Keratinocyte (primary cell): Measurements from ENCODE around the gene FHL1. TPM values are rescaled to one million over a fixed set of nuclear protein-coding genes. Genes with fewer than 3 reads are reported as not detected.

Experiments
- DNase-seq: peaks from one replicate; pipeline ENCODE4 v3.0.0-alpha.2; 2011; ENCODE audit warnings: low read depth, missing footprints, low spot score
- FAIRE-seq: peaks from 2 replicates; lab custom pipeline; 2011; peaks lifted over from hg19 to GRCh38; lab: Jason Lieb, UNC
- H2AFZ ChIP-seq: 2 replicates; pipeline ENCODE4 v1.6.0; 2012; ENCODE audit warnings: low read length, control low read depth, inconsistent platforms; ENCODE audit not compliant: control insufficient read depth
- H3K27ac ChIP-seq: 2 replicates; pipeline ENCODE4 v1.5.1; 2011; ENCODE audit warnings: low read length; ENCODE audit not compliant: control insufficient read depth, insufficient read depth
- H3K27me3 ChIP-seq: 3 replicates; pipeline ENCODE4 v1.6.0; 2011; ENCODE audit warnings: low read length; ENCODE audit not compliant: control insufficient read depth, insufficient read depth; ENCODE audit errors: extremely low read depth
- H3K36me3 ChIP-seq, 2 experiments: 2 replicates in 1 of 2; 3 replicates in 1 of 2; pipeline ENCODE4 v1.5.1; 2011; ENCODE audit warnings: low read length in 2 of 2, mild to moderate bottlenecking in 1 of 2; ENCODE audit not compliant: control insufficient read depth in 2 of 2, insufficient read depth in 2 of 2; ENCODE audit errors: extremely low read depth in 1 of 2
- H3K4me1 ChIP-seq: 3 replicates; pipeline ENCODE4 v1.5.1; 2011; ENCODE audit warnings: low read length; ENCODE audit not compliant: control insufficient read depth, insufficient read depth; ENCODE audit errors: extremely low read depth
- H3K4me2 ChIP-seq: 3 replicates; pipeline ENCODE4 v1.6.0; 2011; ENCODE audit warnings: low read depth, low read length; ENCODE audit not compliant: control insufficient read depth, insufficient read depth; ENCODE audit errors: extremely low read depth
- H3K4me3 ChIP-seq, 3 experiments: fragments of 200-600 bp in 1 of 3; sonication (generic) in 1 of 3; 2 replicates in 2 of 3; 3 replicates in 1 of 3; pipeline ENCODE4 v1.5.1; 2011 to 2016; ENCODE audit warnings: low read length in 3 of 3, mild to moderate bottlenecking in 3 of 3, control low read depth in 2 of 3, inconsistent platforms in 1 of 3, low read depth in 1 of 3, mixed read lengths in 1 of 3, mixed run types in 1 of 3, moderate library complexity in 1 of 3; ENCODE audit not compliant: control insufficient read depth in 2 of 3, insufficient read depth in 2 of 3; ENCODE audit errors: extremely low read depth in 1 of 3
- H3K79me2 ChIP-seq: 2 replicates; pipeline ENCODE4 v1.6.0; 2012; ENCODE audit warnings: low read length; ENCODE audit not compliant: control insufficient read depth, insufficient read depth
- H3K9ac ChIP-seq: 3 replicates; pipeline ENCODE4 v1.6.0; 2011; ENCODE audit warnings: low read length; ENCODE audit not compliant: control insufficient read depth, insufficient read depth; ENCODE audit errors: extremely low read depth
- H3K9me1 ChIP-seq: 3 replicates; pipeline ENCODE4 v1.6.0; 2011; ENCODE audit warnings: low read length; ENCODE audit not compliant: control insufficient read depth, insufficient read depth; ENCODE audit errors: extremely low read depth
- H3K9me3 ChIP-seq: 2 replicates; pipeline ENCODE4 v1.5.1; 2012; ENCODE audit warnings: low read depth, low read length; ENCODE audit not compliant: control insufficient read depth
- H4K20me1 ChIP-seq: 3 replicates; pipeline ENCODE4 v1.6.0; 2011; ENCODE audit warnings: low read length; ENCODE audit not compliant: control insufficient read depth, insufficient read depth; ENCODE audit errors: extremely low read depth
- EZH2 ChIP-seq: IDR thresholded peaks from one replicate; pipeline ENCODE4 v1.6.1; 2012; ENCODE audit warnings: inconsistent platforms, mild to moderate bottlenecking, low read length, moderate library complexity
- dilution Hi-C: fragments of 300-500 bp; cut with MboI; formaldehyde crosslinking; loops from one replicate; pipeline ENCODE4 v1.7.0; 2020; ENCODE audit warnings: low sequenced_read_pairs; ENCODE audit not compliant: extremely low pct_ligation_motif_present
- polyA minus RNA-seq, 3 experiments: library from RNA; depleted of rRNA, polyadenylated mRNA; stranded (reverse); fragments of >200 nt; gene quantifications; 1 replicate in 1 of 3; 2 replicates in 1 of 3; 3 replicates in 1 of 3; pipeline ENCODE4 v1.2.3, GENCODE V29; 2011
- polyA plus RNA-seq, 5 experiments: library from polyadenylated mRNA; depleted of rRNA in 3 of 5; stranded (reverse) in 3 of 5; stranded (forward) in 1 of 5; unstranded in 1 of 5; fragments of >200 nt; gene quantifications; 1 replicate in 1 of 5; 2 replicates in 3 of 5; 3 replicates in 1 of 5; pipeline versions ENCODE4 v1.2.1 to v1.2.3, GENCODE V29; 2011 to 2012; ENCODE audit warnings: missing spikeins in 2 of 5, low read depth in 1 of 5, low replicate concordance in 1 of 5
- TF ChIP-seq, protein P1 (sequence below), 3 experiments: IDR thresholded peaks in 1 of 3; conservative IDR thresholded peaks in 1 of 3; optimal IDR thresholded peaks in 1 of 3; 2 replicates in 2 of 3; 3 replicates in 1 of 3; pipeline versions ENCODE3 to v1.5.1; 2011; ENCODE audit warnings: low read length in 3 of 3, mild to moderate bottlenecking in 3 of 3, moderate library complexity in 2 of 3, control low read depth in 1 of 3, inconsistent platforms in 1 of 3; ENCODE audit not compliant: insufficient read depth in 2 of 3; ENCODE audit errors: extremely low read depth in 1 of 3

FHL1 gene
- polyA plus RNA-seq = 121 to 226 TPM (median 203 TPM) in 3 replicates
- polyA plus RNA-seq (2011; ENCODE audit: low read depth) = 13.3 TPM
- polyA plus RNA-seq (2011; cell fraction: cytosol; rRNA removed) = 140 and 197 TPM in 2 replicates
- polyA plus RNA-seq (2011; cell fraction: nucleus; rRNA removed) = 112 and 118 TPM in 2 replicates
- polyA plus RNA-seq (2012; ENCODE audit: low replicate concordance) = 26.8 and 132 TPM in 2 replicates
- polyA minus RNA-seq = 163 to 220 TPM (median 184 TPM) in 3 replicates
- polyA minus RNA-seq (2011; cell fraction: cytosol; rRNA and poly(A)+ RNA removed) = 134 TPM
- 27.9 and 46.4 TPM in 2 replicates for polyA minus RNA-seq (2011; cell fraction: nucleus; rRNA and poly(A)+ RNA removed)

DNA sequence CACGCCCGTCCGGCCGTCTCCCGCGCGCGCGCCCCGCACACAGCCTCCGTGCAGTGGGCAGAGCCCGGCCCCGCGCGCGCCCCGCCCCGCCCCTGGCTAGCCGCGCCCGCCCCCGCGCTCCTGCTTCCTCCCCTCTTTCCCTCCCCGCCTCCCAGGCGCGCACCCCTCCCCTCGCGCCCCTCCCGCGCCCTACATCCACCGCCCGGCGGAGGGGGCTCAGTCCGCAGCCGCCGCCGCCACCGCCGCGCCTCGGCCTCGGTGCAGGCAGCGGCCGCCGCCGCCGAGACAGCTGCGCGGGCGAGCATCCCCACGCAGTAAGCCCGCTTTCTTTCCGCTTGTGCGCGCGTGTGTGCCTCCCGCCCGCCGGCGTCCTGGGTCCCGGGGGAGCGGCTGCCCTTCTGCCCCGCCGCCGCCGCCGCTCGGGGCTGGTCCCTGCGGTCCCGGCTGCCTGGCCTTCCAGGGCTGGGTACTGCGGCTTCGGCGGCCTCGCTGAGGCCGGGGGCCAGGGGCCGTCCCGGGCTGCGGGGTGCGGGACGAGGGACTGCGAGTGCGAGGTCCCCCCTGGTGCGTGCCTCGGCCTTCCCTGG, at the start of gene FHL1:
Gene FHL1, plus strand, starts transcription at position 219 of the 587 bp plus-strand sequence.
- H4K20me1 ChIP-seq = no peaks in the 10 kb centered on the region
- DNase-seq (no peak), FAIRE-seq (no peak)
- peak within 1 kb of the TSS; percentile 71 for H3K9ac ChIP-seq
- no peaks in the 10 kb centered on the region for H3K9me3 ChIP-seq
- H2AFZ ChIP-seq = peak within 1 kb of the TSS; percentile 2
- peaks cover 4% of the 10 kb centered on the region for H3K27me3 ChIP-seq
- no peaks in the 10 kb centered on the region for H3K9me1 ChIP-seq
- no peaks in the 10 kb centered on the region for H3K36me3 ChIP-seq
- peak within 1 kb of the TSS; percentile 50 to 71 (median 63) for H3K4me3 ChIP-seq
- peaks cover 5% of the 10 kb centered on the region for H3K4me1 ChIP-seq
- H3K27ac ChIP-seq = peak within 1 kb of the TSS; percentile 45
- H3K79me2 ChIP-seq = peaks cover 37% of the 10 kb centered on the region
- TF ChIP-seq EZH2 = no peak
- TF ChIP-seq, protein P1, sequence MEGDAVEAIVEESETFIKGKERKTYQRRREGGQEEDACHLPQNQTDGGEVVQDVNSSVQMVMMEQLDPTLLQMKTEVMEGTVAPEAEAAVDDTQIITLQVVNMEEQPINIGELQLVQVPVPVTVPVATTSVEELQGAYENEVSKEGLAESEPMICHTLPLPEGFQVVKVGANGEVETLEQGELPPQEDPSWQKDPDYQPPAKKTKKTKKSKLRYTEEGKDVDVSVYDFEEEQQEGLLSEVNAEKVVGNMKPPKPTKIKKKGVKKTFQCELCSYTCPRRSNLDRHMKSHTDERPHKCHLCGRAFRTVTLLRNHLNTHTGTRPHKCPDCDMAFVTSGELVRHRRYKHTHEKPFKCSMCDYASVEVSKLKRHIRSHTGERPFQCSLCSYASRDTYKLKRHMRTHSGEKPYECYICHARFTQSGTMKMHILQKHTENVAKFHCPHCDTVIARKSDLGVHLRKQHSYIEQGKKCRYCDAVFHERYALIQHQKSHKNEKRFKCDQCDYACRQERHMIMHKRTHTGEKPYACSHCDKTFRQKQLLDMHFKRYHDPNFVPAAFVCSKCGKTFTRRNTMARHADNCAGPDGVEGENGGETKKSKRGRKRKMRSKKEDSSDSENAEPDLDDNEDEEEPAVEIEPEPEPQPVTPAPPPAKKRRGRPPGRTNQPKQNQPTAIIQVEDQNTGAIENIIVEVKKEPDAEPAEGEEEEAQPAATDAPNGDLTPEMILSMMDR (optimal IDR thresholded peaks at IDR 0.05 in 1 of 3, IDR thresholded peaks at IDR 0.05 in 1 of 3, conservative IDR thresholded peaks at IDR 0.05 in 1 of 3; ENCODE audit: extremely low read depth in 1 of 3, insufficient read depth in 2 of 3, low read length in 3 of 3) = no peak
- H3K4me2 ChIP-seq = peak within 1 kb of the TSS; percentile 72
- dilution Hi-C loops = no loop called here

DNA sequence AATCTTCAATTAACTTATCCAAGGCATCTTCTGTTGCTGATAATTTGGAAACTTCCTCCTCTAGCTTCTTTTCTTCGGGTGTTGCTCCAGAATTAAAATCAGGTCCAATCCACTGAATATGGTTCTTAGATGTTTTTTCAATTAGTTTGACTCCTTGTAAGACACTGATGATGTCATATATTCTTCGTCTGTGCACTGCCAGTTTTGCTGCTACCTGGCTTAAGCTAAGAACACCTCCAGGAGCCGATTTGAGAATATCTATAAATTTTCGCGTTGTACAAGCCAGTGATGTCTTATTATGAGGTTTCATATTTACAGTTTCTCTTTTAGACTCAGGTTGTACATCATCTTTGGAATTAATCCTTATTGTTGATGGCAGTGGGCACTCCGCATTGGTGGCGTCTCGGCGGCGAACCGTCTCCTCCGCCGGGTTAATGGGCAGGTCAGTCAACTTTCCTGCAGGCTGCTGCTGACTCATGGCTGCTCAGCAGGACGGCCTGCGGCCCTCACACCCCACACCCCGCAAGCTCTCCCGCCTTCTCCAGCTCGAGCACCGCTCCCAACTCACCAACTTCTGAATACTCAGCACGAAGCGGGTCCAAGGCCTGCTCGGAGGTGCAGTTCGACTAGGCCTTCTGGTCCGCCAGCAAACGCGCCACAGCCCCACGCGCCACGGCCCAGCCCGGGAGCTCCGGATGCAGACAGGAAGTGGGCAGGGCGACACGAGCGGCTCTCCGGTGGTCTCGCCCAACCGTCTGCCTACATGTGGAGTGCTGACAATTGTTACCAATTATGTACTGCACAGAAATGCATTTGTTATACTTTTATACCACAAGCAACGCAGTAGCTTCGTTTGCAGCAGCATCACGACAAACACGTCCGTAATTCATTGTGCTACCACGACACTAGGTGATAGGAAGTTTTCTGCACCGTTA, 49.2 kb upstream of the FHL1 start:
- no peaks in the 10 kb centered on the region for H3K9me3 ChIP-seq
- no peak overlapping the region for H3K4me3 ChIP-seq
- no peaks in the 10 kb centered on the region for H3K9me1 ChIP-seq
- H3K9ac ChIP-seq = no peak overlapping the region
- no peaks in the 10 kb centered on the region for H3K27me3 ChIP-seq
- no peaks in the 10 kb centered on the region for H3K4me1 ChIP-seq
- H3K4me2 ChIP-seq = no peak overlapping the region
- no peaks in the 10 kb centered on the region for H4K20me1 ChIP-seq
- DNase-seq (no peak), FAIRE-seq (no peak)
- TF ChIP-seq EZH2 = no peak
- TF ChIP-seq, protein P1 (optimal IDR thresholded peaks at IDR 0.05 in 1 of 3, IDR thresholded peaks at IDR 0.05 in 1 of 3, conservative IDR thresholded peaks at IDR 0.05 in 1 of 3; ENCODE audit: extremely low read depth in 1 of 3, insufficient read depth in 2 of 3, low read length in 3 of 3) = no peak
- dilution Hi-C loops = no loop called here
- no peaks in the 10 kb centered on the region for H3K79me2 ChIP-seq
- H3K36me3 ChIP-seq = no peaks in the 10 kb centered on the region
- H2AFZ ChIP-seq = no peak overlapping the region
- no peak overlapping the region for H3K27ac ChIP-seq
